ENCODE data around the gene NME8. TPM values are rescaled to one million over a fixed set of nuclear protein-coding genes. Genes with fewer than 3 reads are reported as not detected.

NME8 gene
- total RNA-seq, 1 experiment from 2014 or later, result not detected

DNA sequence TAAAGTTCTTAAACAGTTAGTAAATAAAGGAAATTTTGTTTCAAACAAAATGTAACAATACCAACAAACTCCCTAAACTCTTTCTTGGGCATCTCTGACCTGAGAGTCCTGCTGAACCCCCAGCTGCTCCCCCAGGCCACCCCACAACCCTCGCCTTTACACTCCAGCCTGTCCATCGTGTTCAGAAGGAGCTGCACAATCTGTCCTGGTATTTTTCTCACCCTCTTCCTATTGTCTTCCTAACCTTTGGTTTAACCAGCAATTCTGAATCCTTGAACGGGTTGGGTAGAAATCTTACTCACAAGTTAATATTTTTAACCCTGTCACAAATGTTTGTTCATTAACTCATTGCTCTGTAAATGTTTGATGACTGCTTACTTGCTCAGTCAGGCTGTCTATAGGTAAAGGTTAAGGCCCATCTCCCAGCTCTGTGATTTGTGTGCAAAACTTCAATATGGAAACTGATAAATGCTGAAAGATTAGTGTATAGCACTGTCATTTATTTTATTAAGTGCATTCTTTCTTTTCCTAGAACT is 51.4 kb downstream of the NME8 start:
- DNase-seq (ENCODE audit: low spot score), result no peak

DNA sequence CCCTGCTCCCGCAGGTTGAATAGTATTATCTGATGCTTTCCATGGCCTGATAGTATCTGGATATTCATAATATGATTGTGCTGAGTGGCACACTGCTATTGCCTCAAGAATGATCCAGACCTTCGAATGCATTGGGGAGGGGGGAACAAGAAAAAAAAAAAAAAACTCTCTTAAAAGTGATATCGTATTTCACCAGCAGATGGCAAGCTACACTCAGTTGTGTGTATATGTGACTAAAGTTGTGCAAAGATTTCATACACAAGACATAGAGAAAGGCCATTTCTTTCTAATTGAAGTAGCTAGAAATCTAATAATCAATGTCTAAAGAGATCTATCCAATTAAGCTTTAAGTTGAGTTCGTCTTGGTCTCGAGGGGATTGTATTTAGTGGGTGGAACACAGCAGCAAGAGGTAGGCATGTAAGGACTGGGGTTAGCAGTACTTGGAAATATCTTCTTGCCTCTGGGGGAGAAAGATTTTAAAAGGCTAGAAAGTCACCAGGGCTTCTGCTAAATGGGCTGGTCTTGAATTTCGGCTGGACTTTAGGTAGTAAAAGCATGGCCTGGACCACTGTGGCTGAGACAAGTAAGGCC is 52.9 kb downstream of the NME8 start:
- DNase-seq (ENCODE audit: low spot score), result peak; percentile 52

DNA sequence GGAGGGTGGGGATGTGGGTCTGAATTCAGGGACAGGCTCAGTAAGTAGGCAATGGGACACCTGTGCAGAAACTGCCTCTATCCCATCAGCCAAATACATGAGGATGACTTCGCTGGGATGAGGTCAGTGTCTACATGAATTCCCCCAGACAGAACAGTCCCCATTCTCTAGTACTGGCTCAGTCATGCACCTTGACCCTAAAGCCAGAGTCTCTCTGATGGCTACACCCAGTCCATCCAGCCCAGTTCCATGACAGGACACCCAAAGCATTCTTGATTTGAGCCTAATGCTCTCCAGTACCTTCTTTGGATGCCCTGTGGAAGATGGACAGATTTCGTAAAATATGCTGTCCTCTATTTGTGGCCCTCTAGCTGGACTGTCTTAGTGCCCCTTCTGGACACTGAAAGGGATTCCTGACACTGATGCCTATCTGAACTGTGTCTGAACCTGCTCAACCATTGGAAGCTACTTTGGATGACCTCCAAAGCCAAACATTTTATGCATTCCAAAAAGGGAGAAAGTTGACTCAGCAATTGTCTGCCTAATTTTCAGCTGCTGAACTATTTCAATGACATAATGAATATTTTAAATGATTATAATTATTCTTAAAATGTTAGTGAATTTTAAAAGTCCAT is 53.6 kb downstream of the NME8 start:
- DNase-seq (ENCODE audit: low spot score), result peak; percentile 73

DNA sequence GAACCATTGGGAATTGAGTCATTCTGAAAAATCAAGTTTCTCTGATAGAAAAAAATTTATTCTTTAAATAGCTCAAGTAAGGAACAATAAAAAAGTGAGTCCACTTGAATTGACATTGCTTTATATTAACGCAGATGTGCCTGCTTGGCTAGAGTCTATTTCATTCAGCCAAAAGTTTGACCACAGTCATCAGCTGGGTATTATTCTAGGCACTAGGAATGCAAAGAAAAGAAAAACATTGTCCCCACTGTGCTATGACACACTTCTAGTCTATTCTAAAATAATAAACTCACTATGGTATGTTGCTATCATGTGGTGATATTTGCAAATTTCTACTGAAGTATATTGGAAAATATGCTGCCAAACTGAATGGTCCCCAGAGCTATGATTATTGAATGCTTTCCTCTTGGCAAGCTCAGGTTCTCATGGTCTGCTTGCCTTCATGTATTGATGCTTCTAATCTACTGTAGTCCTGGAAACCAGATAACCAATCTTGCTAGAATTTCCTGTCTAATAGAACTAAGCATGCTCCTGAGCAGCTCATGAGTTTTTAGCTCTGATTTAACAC is 59.9 kb downstream of the NME8 start:
- DNase-seq (ENCODE audit: low spot score), result peak; percentile 22

DNA sequence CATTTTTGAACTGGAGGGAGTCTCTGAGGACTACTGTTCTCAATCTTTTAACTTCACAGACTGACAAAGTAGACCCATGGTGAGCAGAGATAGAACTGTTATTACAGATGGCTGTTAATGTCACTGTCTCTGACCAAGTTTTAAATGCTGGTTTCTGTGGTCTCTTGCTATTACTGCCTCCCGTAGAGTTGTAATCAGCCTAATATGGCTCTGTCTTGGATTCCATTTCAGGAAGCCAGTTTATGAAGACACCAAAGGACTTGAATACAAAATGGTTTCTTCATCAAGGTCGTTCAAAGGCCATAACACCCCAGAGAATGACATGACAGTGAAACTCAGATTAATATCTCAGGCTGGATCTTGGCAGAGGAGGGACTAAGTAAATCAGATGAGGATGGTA is 64.4 kb downstream of the NME8 start:
- no peak for DNase-seq (ENCODE audit: low spot score)

DNA sequence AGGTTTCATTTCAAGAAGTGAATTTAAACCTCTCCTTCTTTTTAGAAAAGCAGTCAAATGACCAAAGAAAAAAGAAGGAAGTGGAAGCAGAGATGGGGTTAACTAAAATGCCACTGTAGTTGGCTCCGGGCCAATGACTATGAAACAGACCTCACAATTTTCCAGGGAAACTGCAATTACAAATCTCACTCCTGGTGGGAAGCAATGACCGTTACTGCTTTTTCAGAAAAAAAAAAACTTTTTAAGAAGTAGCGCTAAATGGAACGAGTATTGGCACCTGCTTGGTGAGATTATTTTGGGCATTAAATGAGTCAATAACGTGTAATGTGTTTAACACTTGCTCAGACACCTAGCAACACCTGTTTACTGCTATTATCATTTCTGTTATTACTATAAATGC is 67.0 kb downstream of the NME8 start:
- DNase-seq (ENCODE audit: low spot score), result no peak

DNA sequence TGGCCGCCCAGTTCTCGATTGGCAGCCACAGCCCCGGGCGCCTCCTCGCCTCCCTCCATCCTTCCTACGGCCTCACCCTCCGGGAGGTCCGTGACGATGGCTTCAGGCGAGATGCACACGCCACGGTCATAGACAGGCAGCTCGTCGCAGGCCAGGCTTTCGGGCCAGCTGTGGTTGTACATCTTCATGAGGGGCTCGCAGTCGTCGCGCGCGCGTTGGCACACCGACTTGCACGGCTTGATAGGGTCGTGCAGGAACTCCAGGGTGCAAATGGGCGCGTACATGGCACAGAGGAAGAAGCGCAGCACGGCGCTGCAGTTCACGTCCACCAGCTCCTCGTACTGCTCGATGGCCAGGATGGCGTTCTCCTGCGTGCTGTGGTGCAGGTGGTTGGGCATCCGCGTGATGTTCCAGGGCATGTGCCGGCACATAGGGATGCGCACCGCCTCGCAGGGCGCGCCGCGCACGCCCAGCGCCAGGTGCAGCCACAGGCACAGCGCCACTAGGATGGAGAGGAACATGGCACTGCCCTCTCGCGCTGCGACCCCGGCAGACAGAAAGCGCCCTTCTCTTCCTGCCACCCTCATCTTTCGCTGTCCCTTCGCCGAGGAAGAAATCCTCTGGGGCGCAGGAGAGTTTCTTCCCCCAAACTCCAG is 67.7 kb downstream of the NME8 start:
- no peak for DNase-seq (ENCODE audit: low spot score)

DNA sequence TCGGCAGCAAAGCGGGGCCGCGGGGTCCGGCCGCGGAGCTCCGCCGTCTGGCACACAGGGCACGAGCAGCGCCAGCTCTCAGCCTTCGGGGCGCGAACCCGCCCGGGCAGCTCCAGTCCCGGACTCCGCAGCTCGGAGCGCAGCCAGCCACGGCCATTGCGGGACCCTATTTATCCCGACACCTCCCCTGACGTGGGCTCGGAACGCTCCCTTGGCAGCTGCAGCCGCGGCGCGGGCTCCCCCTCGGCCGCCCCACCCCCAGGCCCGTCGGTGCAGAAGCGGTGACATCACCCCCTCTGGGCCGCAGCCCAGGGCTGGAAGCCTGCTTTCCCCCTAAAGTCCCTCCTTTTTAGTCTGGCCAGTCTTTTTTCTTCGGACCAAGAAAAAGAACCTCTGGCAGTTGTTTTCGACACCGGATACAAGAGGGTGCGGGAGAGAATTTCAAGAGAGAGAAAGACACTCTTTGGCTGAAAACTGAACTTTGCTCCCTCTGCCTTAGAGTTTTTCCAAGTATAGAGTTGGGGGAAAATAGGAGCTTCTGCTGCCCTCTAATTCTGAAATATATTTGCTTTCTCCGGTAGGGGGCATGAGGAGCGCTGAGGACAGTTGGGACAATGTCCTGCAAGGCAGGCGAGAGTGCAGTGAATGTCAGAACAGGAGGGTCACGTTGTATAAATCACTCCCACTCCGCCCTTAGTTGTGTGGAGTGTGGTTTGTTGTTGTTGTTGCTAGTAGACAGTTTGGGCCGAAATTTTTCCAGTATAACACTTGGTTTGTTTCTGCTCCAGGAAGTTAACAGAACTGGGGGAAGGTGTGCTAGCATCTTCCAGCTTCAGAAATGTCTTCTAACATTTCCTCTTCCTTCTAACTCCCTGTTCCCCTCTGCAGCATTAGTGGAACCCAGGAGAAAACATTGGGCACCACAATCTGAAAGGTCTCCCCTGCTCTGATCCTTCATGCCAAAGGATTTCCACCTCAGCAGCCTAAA is 68.6 kb downstream of the NME8 start, which contains the start of gene SFRP4:
Gene SFRP4, minus strand, starts transcription at position 145 of the 988 bp plus-strand sequence. CDS start 280 bp downstream, outside the sequence.
- peak; percentile 70 for DNase-seq (ENCODE audit: low spot score)

DNA sequence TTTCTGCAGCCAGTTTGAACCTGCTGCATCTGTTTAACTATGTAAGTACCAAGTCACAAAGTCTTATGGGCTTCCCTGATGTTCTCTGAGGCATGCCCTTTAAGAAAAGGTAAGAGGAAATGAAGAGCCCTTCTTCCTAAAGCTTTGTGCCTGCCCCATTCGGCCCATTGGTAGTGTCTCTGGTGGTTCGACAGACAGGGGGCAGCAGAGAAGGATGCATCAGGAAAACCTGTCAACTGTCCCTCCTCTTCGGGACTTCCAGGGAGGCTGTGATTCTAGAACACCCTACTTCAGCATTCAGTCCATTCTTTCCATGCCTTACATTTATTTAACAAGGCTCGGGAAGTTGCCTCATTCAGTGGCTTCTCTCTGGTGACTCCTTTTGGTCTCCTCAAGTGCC is 70.1 kb downstream of the NME8 start:
- DNase-seq (ENCODE audit: low spot score), result no peak

DNA sequence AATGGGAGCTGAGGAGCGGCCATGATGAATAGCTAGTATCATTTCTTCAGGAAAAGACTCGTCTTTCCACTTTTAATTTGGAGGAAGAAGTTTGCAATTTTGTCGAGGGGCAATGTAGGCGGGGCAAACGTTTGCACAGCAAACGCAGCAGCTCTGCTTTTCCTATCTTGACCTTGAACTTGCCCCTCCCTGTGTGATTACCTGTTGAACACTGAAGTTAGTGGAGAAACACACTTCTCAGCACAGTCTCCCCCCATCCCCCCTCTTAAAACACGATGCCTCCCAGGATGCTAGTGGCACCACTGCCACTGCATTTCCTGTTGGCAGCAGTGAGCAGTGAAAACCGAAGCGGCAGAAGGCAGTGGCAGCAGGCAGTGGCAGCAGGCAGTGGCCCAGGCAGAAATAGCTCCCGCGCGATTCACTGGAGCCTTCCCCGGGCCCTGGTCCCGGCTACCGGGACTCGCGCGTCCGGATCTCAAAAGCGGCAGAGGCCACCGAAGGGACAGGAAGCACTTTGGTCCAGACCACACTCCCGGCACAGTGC is 72.0 kb downstream of the NME8 start, which contains the start of gene EPDR1:
Gene EPDR1, plus strand, starts transcription at position 336 of the 544 bp plus-strand sequence. CDS start 300 bp downstream, outside the sequence.
- DNase-seq (ENCODE audit: low spot score), result peak; percentile 78

DNA sequence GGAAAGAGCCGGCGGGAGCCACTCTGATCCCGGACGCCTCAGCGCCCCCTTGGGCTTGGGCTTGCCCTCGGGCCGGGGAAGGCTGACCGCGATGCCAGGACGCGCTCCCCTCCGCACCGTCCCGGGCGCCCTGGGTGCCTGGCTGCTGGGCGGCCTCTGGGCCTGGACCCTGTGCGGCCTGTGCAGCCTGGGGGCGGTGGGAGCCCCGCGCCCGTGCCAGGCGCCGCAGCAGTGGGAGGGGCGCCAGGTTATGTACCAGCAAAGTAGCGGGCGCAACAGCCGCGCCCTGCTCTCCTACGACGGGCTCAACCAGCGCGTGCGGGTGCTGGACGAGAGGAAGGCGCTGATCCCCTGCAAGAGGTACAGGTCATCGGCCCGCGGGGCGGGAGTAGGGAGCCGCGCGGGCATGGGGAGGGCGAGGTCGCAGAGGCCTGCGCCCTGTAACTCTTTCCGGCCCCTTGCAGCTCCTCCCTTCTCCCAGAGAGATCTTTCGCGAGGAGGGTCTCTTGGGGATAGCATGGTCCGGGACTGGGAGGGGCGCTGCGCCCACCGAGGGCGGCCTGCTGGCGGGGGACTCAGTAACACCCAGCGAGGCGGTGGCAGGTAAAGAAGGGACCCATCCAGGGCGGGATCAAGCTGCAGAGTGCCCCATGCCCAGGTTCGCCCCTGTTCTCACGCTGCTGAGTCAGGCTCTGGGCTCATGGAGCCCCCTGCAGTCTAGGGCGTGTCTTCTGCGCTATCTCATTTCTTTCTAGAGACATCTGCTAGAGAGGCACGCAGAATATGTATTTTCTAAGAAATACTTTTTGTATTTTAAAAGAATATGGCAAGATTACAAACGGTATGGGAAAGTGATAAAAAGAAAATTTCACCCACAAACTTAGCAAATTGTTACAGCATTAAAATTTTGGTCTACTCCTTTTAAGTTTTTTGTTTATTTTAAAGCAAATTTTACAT is 72.7 kb downstream of the NME8 start:
- DNase-seq (ENCODE audit: low spot score), result peak; percentile 65

DNA sequence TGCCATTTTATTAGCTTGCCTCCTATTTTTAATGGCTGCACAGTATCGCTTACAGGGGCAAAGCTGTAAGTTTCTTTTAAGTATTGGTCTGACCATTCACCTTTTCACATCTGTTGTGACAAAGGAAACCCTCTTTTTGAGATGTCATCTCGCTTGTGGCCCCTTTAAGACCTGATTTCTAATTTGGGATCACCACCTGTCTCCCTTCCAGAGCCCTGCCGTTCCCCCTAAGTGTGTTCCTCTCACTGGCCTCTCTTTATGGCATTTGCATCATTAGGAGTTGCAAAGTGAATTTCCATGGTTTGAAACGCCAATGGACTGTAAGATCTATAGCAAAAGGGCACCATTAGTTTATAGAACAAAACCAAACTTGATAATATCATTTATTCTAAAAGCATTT is 73.5 kb downstream of the NME8 start:
- DNase-seq (ENCODE audit: low spot score), result no peak

DNA sequence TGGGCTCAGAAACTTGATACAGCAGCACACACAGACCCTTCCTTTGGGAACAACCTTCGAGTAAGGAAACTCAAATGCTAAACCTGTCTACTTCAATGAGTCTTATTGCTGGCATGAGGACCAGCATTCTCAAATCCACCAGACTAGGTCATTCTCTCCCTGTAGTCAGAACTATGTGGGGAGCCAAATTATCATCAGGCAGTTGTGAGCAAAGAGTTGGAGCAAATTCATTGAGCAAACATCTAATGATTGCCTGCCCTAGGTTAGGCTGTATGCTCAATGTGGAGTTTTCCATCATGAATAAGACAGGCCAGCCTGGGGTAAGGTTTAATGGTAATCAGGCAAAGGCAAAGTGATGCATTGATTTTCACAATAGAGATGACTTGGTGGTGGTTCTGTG is 75.6 kb downstream of the NME8 start:
- no peak for DNase-seq (ENCODE audit: low spot score)

DNA sequence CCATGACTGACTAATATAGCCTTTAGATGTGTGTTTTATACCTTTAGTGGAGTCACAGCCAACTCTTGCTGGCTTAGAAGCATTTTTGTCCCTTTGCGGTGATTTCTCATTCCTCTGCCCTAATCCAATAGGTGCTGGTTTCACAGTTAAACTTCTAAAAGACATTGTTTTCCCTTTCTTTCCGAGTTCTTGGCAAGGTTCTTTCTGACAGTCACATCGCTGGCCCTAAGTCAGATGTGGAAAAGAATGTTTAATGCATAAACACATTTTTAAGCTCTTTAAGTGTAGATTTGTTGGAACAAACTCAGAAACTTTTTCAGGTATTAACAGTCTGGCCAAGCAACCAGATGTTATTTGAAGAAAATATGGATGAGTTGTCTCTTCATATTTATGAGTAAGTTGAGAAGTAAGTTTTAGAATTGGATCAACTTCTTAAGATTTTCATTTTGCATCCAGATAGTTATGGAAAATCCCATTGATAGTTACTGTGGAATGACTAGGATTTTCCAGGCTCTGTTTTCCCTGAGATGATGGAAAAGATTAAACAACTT is 76.2 kb downstream of the NME8 start:
- DNase-seq (ENCODE audit: low spot score), result no peak

DNA sequence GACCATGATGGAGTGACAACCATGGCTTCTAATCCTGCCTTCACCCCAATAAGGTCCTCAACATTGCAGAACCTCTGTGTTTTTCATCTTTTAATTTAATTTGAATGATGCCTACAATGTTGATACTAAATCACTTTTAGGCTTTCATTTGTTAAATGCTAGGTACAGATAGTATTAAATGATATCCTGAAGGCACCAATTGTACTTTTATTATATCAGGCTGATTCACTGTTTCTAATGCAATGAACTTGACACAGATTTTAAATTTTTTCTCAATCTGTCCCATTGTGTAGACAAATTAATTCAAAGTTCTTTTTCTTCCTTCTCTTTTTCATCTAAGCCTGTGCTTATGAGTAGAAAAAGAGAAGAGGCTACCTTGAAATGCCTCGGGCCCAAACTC is 77.2 kb downstream of the NME8 start:
- DNase-seq (ENCODE audit: low spot score), result no peak

DNA sequence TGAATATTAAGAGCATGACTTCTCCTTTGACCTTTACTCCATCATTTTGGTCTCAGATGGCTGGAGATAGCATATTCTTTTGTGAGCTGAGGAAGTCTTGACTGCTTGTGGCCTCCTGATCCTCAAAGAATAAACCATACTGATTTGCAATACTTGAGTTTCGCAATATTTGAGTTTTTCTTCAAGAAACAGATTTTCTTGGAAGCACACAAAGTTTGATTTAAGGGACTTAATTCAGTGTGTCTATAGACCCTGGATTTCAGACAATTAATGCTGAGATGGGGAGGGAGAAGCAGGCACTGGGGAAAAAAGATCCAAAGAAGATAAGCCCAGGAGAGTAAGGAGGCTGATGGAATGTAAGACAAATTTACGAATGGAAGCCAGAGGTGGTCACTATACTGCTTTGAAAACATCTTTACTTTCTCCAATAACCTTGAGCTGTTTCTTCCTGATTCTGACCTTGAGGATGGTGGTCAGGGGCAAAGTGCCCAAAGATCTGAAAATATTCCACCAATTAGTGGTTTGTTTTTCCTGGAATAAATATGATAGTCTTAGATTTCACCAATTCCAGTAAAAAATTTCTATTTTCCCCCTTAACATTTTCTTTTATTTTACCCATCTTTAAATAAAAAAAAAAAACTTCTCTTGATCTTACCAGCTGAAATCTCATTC is 79.5 kb downstream of the NME8 start:
- no peak for DNase-seq (ENCODE audit: low spot score)

DNA sequence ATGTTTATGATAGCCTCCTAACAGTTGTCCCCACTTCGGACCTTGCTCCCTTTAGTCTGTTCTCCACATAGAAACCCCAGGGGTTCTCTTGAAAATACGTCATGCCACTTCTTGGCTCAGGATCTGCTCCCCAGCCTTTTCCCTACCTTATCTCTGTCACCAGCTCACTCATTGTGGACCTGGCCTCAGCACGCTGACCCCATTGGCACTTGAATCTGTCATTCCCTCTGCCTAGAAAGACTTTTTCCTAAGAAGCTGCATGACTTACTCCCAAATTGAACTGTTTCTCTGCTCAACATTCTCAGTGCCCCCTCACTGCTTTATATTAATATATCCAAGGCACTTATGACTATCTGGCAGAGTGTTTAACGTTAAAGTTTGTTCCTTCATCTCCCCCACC is 80.5 kb downstream of the NME8 start:
- no peak for DNase-seq (ENCODE audit: low spot score)

DNA sequence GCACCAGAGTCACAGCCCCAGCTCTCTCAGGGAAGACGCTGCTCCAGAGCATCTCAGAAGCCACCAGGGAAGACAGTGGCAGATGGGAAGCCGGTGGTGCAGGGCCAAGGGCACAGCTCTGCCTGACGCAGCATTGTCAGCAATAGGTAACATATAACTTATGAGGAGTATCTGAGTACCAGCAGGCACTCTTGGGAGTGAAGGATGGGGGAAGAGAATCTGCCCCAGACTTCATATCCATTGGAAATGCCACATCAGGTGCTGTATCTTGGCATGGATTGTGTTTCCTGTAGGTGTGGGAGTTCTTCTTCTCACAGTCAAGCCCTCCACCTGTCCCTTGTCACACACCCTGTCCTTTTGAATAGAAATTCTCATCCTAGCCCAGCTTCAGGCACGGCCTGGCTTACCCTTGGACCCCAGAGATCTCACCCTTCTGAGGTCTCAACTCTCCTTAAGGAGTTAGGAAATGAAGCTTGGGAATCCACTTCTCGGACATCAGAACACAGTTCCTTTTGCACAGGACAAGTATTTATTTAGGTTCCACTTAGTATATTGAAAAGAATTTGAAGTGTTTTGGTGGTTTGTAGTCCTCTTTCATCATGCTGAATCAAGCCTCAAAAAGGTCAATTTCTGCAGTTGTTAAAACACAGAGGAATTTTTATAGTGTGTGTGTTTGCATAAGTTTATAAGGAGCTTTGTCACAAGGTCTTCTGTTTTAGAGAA is 82.0 kb downstream of the NME8 start:
- peak; percentile 61 for DNase-seq (ENCODE audit: low spot score)

Measured in A172 (cell line).